HL-60 (cell line): ENCODE measurements around the gene IFT25.

ENCODE experiments used
- DNase-seq, 2 experiments: peaks; one replicate each; pipeline ENCODE4 v3.0.0-alpha.2; 2010 to 2020; ENCODE audit warnings: low read depth in 1 of 2, low spot score in 1 of 2
- H3K27ac ChIP-seq: fragments of 250-450 bp; sonication (Bioruptor Pico); replicated peaks from 2 replicates; pipeline ENCODE4 v1.5.1; 2020; ENCODE audit warnings: mild to moderate bottlenecking, moderate library complexity
- H3K27me3 ChIP-seq: fragments of 250-450 bp; sonication (Bioruptor Pico); 2 replicates; pipeline ENCODE4 v1.5.1; 2021; ENCODE audit warnings: mild to moderate bottlenecking, moderate library complexity; ENCODE audit not compliant: insufficient read depth, poor library complexity, severe bottlenecking
- H3K4me3 ChIP-seq: replicated peaks from 2 replicates; pipeline ENCODE4 v1.5.1; 2011; ENCODE audit warnings: mild to moderate bottlenecking, control low read depth, low read length; ENCODE audit not compliant: insufficient read depth
- GABPA ChIP-seq: IDR thresholded peaks from 2 replicates; pipeline ENCODE4 v1.6.1; 2012; ENCODE audit warnings: low read depth
- POLR2AphosphoS5 ChIP-seq: IDR thresholded peaks from 2 replicates; pipeline ENCODE4 v1.6.1; 2012; ENCODE audit warnings: low read depth
- SPI1 ChIP-seq: IDR thresholded peaks from 2 replicates; pipeline ENCODE4 v1.6.1; 2012; ENCODE audit warnings: low read depth, mild to moderate bottlenecking, borderline replicate concordance
- TF ChIP-seq, protein P1 (sequence below): IDR thresholded peaks from 2 replicates; pipeline ENCODE4 v1.6.1; 2012; ENCODE audit warnings: low read depth; ENCODE audit not compliant: insufficient replicate concordance
- TF ChIP-seq, protein P2 (sequence below): IDR thresholded peaks from one replicate; pipeline ENCODE4 v1.5.1; 2011; ENCODE audit warnings: low read length, control low read depth, inconsistent platforms; ENCODE audit not compliant: insufficient read depth

IFT25 gene

GRCh38 chr1:53895421-53895820 is 50.1 kb downstream of the IFT25 start:
- no peak for TF ChIP-seq SPI1
- no peak for TF ChIP-seq GABPA
- TF ChIP-seq POLR2AphosphoS5: no peak
- TF ChIP-seq, protein P1, sequence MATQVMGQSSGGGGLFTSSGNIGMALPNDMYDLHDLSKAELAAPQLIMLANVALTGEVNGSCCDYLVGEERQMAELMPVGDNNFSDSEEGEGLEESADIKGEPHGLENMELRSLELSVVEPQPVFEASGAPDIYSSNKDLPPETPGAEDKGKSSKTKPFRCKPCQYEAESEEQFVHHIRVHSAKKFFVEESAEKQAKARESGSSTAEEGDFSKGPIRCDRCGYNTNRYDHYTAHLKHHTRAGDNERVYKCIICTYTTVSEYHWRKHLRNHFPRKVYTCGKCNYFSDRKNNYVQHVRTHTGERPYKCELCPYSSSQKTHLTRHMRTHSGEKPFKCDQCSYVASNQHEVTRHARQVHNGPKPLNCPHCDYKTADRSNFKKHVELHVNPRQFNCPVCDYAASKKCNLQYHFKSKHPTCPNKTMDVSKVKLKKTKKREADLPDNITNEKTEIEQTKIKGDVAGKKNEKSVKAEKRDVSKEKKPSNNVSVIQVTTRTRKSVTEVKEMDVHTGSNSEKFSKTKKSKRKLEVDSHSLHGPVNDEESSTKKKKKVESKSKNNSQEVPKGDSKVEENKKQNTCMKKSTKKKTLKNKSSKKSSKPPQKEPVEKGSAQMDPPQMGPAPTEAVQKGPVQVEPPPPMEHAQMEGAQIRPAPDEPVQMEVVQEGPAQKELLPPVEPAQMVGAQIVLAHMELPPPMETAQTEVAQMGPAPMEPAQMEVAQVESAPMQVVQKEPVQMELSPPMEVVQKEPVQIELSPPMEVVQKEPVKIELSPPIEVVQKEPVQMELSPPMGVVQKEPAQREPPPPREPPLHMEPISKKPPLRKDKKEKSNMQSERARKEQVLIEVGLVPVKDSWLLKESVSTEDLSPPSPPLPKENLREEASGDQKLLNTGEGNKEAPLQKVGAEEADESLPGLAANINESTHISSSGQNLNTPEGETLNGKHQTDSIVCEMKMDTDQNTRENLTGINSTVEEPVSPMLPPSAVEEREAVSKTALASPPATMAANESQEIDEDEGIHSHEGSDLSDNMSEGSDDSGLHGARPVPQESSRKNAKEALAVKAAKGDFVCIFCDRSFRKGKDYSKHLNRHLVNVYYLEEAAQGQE: no peak
- TF ChIP-seq, protein P2, sequence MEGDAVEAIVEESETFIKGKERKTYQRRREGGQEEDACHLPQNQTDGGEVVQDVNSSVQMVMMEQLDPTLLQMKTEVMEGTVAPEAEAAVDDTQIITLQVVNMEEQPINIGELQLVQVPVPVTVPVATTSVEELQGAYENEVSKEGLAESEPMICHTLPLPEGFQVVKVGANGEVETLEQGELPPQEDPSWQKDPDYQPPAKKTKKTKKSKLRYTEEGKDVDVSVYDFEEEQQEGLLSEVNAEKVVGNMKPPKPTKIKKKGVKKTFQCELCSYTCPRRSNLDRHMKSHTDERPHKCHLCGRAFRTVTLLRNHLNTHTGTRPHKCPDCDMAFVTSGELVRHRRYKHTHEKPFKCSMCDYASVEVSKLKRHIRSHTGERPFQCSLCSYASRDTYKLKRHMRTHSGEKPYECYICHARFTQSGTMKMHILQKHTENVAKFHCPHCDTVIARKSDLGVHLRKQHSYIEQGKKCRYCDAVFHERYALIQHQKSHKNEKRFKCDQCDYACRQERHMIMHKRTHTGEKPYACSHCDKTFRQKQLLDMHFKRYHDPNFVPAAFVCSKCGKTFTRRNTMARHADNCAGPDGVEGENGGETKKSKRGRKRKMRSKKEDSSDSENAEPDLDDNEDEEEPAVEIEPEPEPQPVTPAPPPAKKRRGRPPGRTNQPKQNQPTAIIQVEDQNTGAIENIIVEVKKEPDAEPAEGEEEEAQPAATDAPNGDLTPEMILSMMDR: no peak
- H3K27ac ChIP-seq: no peak overlapping the region
- DNase-seq: no peak
- no peaks in the 10 kb centered on the region for H3K27me3 ChIP-seq
- H3K4me3 ChIP-seq: no peak overlapping the region

DNA sequence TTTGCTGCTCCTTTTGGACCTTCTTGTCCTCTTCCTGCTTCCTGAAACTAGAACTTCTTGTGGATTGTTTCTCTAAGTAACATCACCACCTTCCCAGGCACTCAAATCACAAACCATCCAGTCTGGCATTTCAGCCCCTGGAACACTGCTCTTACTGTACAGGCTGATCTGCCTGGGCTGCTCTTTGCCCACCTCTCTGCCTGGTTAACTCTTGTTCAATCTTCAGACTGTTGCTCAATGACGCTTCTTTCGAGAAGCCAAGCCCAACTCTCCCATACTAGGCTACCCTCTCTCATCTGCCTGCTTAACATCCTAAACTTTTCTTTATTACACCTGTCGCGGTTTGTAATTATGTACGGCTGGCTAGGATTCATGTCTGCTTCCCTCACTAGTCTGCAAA is 50.9 kb downstream of the IFT25 start:
- TF ChIP-seq, protein P1: no peak
- no peak for TF ChIP-seq SPI1
- no peak for TF ChIP-seq GABPA
- TF ChIP-seq POLR2AphosphoS5: no peak
- TF ChIP-seq, protein P2: no peak
- no peak for DNase-seq
- H3K27ac ChIP-seq: no peak overlapping the region
- H3K4me3 ChIP-seq: no peak overlapping the region
- no peaks in the 10 kb centered on the region for H3K27me3 ChIP-seq

- TF ChIP-seq GABPA: no peak
- TF ChIP-seq SPI1: no peak
- TF ChIP-seq, protein P2: no peak
- TF ChIP-seq POLR2AphosphoS5: no peak
- TF ChIP-seq, protein P1: no peak
- no peak for DNase-seq
- Histone ChIP-seq H3K4me3 (no peak within 1 kb of the TSS), H3K27ac (no peak within 1 kb of the TSS; the same call in 1 of the 2 replicates), H3K27me3 (no peaks in the 10 kb centered on the region)
These were observed 51.4 kb downstream of the IFT25 start, which contains the start of gene DIO1 for GRCh38 chr1:53893999-53894636. Gene DIO1, plus strand, starts transcription at chr1:53894187. Its CDS starts 24 bp downstream, at chr1:53894211.
